ENCODE measurements around the gene GSTM2.

GRCh38 chr1:109689844-109690405 is 22.1 kb downstream of the GSTM2 start:
- TF ChIP-seq POLR2A (IDR thresholded peaks at IDR 0.05) (no peak), POLR2AphosphoS5 (IDR thresholded peaks at IDR 0.05) (no peak)
- TF ChIP-seq, protein P1, sequence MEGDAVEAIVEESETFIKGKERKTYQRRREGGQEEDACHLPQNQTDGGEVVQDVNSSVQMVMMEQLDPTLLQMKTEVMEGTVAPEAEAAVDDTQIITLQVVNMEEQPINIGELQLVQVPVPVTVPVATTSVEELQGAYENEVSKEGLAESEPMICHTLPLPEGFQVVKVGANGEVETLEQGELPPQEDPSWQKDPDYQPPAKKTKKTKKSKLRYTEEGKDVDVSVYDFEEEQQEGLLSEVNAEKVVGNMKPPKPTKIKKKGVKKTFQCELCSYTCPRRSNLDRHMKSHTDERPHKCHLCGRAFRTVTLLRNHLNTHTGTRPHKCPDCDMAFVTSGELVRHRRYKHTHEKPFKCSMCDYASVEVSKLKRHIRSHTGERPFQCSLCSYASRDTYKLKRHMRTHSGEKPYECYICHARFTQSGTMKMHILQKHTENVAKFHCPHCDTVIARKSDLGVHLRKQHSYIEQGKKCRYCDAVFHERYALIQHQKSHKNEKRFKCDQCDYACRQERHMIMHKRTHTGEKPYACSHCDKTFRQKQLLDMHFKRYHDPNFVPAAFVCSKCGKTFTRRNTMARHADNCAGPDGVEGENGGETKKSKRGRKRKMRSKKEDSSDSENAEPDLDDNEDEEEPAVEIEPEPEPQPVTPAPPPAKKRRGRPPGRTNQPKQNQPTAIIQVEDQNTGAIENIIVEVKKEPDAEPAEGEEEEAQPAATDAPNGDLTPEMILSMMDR (IDR thresholded peaks at IDR 0.05), result no peak
